T follicular helper cell (primary cell): Measurements from ENCODE around the gene NRXN2.

Source experiments
- DNase-seq: peaks from one replicate; pipeline ENCODE4 v3.0.0-alpha.2; 2020; ENCODE audit warnings: low read depth

Gene NRXN2

DNA sequence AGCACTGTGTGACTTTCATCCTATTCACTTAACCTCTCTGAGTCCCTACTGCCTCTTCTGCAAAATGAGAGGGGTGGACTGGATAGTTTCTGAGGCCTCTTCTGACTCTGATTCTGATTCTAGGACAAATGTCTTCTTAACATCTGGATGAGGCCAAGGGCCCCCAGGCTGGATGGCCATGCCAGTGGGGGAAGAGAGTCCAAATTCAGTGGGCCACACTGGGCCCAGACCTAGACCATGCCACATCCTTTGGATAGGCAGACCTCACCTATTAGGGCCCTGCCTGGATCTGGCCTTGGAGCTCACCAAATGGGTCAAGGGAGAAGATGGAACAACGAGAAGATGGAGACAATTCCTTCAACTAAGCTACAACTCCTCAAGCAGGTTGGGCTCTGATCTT is 24.6 kb downstream of the NRXN2 start:
- DNase-seq: no peak

DNA sequence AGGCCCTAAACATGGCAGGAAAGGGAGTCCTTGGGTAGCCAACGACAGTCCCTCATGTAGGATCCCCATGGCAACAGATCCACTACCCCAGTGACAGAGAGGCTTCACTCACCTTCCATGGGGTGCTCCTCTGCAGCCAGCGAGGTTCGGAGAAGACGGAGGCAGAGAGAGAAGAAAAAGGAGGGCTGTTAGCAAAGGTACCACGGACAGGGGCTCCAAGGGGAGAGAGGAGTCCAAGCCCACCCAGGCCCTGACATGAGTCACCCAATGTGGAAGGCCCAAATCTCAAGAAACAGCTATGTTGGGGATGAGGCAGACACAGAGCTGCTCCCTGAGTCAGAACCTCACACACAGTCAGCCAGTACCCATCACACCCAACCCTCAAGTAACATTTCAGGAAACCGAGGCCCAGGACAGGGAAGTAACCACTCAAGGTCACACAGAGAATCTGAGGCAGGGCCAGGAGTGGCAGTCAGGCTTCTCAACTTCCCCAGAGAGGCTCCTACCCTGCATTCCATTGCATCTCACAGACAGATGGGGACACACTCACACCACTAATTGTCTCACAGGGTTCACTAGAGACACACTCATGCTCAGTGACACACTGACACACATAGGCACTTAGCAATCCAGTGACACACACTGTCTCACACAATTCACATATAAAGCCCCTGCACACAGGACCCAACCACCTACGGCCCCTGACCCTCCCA is 25.2 kb downstream of the NRXN2 start:
- no peak for DNase-seq

DNA sequence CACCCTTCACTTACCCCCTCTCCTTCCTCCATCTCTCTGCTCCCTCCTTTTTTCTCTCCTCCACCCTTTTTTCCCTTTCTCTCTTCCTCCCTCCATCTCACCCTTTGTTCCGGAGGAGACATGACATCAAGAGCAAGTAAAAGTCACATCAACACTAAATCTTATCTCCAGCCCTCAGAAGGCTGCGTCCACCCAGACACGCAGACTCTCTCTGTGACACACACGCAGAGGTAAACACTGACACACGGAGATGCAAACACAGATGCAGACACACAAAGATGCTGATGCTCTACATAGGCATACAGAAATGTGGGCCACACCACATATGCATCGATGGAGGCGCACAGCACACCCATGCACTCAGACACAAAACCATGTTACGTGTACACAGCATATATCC is 27.0 kb downstream of the NRXN2 start:
- DNase-seq: no peak

DNA sequence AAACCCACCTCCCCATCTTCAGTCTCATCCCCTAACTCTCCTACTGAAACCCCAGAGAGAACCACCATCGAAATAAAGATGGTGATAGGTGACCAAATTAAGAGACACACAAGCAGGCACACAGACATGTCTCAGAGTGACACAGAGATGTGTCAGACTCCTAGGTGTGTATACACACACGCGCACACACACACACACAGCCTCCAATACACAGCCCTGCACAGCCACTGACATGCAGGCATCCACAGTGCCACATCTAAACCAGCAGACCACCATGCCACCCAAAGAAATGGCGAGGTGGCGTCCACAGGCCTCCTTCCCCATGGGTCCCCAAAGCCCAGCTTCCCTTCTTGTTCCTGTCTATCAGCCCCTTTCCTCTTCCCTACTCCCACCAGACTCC is 27.4 kb downstream of the NRXN2 start:
- DNase-seq: no peak

DNA sequence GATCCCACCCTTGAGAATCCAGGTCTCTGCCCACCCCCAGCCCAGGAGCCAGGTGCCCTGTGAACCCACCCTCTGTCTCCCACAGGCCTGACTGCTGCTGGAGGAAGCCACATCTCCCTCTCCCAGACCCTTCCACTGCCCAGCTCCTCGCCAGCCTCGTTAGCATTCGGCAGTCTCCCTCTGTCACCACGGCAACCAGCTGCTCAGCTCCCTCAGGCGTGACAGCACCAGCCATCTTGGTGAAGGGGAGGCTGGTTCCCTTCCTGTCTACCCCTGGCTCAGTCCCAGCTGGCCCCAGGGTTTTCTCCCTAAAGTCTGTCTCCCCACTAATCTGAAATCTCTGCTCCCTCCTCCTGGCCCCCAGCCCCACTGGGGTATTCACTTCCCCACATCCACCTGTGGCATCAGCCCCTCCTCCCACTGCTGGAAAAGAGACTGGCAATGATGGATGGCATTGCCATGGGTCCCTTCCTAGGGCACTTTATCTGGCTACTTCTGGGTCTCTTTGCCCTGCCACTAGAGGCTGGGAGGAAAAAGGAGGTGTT is 28.1 kb downstream of the NRXN2 start:
- DNase-seq: no peak

DNA sequence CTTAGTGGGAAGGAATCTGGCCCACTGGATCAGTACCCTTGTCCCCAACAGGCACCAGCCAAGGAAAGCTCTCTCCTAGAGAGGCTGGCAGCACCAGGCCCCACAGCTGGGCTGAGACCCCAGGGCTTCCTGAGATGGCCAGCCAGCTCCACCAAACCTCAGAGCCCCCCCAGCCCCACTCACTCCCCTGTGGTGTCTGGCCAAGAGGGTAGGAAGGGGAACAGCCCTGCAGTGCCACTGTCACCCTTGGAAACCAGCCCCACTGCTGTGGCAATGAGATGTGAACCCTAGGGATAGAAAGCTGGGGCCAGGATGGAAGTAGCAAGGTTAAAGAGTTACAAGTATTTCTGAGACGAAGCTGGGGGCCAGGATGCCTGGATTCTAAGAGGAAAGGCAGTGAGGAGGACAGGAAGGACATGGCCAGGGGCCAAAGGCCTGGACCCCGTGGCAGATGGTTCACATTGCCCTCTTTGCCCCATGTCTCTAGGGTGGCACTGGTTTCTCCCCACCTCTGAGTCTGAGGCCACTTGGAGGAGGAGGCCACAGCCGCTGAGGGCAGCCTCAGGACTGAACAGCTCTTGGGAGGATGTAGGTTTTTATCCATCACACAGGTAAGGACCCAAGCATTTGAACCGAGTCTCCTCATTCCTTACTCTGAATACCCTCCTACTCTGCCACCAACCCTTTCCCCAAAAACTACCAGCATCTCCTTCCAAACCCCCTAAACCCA is 28.8 kb downstream of the NRXN2 start:
- no peak for DNase-seq

DNA sequence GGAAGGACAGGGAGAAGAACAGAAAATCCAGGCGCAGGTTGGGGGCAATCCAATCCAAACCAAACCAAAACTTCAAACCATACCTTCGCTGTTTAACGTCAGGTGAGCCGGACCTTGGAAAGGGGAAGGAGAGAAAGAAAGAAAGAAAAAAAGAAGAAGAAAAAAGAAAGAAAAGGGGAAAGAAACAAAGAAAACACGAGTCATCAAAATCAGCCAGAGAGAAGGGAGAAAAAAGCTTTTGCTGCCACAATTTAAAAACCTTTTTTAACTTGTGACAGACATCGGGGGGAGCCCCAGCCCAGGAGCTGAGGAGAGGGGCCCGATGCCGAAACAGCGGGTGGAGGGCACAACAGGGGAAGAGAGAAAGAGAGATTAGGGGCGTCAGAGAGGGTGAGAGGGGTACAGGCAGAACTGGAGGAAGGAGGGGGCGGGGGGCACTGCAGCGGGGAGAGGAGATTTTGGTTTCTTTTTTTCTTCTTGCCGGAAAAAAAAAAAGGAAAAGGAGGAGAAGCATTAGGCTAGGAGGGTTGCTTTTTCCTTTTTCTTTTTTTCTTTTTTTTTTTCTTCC is 30.1 kb downstream of the NRXN2 start:
- DNase-seq: no peak

DNA sequence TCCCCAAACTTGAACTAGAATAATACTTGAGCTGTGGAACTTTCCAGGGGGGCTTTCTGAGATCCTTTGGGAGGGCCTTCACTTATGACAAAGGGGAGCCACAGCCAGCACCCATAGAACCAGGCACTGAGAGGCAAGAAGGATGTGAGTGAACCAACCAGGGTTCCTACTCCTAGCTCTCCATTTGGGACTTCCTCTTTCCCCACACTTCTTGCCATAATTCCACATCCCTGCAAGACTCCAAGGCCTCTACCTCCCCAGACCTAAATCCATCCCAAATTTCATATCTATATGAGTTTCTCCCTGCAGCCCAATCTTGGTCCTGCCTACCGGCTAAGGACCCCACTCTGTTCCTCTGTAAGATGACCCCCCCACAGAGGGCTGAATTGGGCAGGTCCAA is 31.5 kb downstream of the NRXN2 start:
- DNase-seq: no peak

DNA sequence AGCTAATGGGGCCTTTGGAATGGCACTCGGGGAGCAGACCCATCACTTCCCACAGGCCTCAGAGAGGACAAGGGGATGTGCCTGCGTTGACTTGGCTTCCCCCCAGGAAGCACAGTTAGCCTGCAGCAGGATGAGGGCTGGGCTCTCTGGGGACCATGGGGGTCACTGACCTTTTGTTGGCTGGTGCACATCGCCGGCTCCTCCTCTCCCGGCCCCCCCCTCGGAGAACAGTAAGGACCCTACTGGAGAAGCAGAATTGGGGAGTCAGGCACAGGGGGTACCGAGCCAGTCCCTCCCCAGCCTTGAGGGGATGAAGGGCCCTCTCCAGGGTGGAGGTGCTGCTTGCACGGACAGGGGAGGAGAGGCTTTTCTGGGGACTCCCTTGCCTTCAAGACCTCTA is 32.8 kb downstream of the NRXN2 start:
- no peak for DNase-seq

DNA sequence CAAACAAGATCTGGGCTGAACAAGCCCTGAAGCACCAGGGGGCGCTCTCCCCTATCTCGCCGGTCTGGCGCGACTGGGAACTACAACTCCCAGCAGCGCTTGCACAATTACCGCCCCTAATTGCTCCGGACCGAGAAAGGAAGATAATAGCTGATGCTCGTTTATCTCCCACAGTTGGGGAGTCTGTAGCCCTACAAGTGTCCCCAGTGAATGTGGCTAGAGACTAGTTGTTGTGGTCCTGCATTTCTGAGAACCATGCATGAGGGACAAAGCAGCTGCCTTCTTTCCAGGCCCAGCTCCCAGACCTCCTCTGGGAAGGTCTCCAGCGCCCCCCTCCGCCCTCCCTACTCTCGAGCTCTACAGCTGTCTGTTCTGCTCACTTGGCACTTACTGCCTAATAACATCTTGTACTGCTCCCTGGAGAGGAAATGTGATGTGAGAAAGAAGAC is 34.4 kb downstream of the NRXN2 start:
- DNase-seq: peak; percentile 84

DNA sequence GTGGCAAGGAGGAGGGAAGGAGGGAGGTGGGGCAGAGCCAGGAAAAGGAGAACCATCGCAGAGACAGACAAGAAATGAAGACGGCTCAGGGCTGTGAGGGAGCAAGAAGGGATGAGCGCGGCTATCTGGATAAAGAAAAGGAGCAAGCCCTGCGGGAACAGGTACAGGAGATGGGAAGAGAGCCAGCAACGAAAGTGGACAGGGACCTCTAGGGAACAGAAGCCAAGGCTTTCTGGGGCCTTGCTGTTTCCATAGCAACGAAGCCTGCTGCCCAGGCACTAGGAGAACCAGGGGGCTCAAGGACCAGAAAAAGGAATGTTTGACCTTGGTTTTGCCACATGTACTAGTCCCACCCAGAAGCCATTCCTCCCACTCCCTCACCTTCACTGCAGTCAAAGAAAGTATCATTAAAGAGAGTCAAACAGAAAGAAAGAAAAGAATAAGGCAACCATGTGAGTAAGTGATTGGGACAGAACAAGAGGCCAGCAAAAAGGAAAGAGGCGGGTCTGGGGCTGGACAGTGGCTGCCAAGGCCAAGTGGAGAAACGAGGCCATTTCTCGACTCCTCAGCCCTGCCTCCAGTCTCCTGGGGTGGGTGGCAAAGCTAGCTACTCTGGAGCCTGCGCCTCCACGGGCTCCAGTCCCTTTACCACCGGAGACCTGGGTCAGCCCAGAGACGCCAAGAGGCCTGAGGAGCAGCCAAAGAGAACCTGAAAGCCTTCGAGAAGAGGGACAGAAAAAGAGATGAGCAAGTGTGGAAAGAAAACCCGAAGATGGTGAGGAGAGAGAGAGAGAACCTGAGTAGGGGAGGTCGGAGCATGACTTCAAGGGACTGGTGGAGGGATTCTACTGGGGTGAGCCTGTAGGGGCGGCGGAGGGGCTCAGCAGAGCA is 35.1 kb downstream of the NRXN2 start:
- no peak for DNase-seq

DNA sequence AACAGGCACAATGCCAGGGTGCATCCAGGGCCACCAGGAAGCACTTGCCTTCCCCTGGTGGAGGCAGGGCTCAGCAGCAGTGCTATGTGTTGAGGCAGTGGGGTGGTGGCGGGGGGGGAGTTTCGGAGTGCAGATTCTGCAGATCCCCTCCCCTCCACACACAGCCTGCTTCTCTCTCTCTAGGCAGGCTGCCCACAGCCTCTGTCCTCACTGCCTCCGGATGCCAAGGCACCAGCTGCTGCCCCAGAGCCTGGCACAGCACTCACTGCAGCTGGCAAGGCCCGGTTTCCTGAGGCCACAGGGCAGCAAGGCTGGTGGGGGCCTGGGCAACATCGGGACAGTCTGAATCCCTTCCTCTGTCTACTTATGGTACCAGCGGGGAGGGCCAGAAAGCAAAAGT is 35.8 kb downstream of the NRXN2 start:
- no peak for DNase-seq

DNA sequence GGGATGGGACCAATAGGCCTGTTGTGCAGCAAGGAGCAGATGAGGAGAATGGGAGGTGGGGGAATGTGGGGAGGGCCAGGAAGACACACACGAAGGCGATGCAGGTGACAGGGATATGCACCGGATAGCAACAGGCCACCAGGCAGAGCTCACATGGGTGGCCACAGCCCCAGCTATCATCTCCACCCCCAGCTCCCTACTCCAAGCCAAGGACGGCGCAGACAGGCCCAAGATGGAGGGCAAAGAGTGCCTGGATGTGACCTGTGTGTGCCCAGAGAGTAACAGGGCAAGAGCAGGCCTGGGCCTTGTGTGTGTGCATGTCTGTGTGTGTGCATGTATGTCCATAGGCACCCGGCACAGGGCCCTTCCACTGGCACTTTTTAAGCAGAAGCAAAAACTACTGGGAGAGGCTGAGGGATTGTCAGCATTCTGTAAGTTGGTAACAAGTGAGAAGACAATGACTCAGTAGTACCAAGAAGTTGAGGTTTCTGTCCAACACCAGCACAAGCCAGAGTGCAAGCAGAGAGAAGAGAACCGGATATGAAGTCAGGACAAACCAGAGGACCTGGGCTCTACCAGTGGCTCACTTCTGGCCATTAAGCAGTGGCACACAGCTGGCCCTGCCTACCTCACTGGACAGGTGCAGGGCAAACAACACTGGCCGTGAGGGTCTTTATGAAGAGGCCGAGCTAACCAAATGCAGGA is 36.4 kb downstream of the NRXN2 start:
- DNase-seq: no peak

DNA sequence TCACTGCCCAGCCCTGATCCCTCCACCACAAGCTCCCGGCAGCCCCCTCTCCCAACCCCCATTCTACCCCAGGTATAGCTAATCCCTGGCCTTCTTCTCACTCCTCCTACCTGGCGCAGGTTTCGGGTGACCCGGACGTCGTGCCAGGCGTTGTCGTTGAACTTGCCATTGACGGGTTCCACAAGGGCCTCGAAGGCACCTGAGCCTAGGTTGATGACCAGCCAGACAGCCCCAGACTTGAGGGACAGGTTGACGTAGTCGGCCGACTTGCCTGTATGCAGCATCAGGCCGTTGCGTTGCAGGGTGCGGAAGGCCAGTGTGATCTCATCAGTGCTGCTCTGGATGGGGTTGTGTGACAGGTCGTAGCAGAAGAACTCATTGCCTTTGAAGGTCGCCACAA is 37.5 kb downstream of the NRXN2 start:
- no peak for DNase-seq

DNA sequence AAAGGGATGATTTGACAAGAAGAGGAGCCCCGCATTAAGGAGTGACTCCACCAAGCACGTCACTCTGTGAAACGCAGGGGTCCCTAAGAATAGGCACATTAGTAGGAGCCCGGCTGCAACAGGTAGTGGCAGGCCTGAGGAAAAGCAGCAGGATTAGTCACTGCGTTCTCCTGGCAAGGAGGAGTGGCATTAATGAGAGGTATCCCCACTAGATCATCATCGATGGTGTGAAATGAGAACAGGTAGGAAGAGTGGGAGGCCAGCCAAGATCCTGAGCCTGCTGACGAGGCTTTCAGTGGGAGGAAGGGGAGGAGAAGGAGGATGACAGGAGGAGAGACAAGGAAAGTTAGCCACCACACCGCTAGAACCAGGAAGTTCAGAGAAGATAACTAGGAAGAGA is 38.6 kb downstream of the NRXN2 start:
- no peak for DNase-seq

DNA sequence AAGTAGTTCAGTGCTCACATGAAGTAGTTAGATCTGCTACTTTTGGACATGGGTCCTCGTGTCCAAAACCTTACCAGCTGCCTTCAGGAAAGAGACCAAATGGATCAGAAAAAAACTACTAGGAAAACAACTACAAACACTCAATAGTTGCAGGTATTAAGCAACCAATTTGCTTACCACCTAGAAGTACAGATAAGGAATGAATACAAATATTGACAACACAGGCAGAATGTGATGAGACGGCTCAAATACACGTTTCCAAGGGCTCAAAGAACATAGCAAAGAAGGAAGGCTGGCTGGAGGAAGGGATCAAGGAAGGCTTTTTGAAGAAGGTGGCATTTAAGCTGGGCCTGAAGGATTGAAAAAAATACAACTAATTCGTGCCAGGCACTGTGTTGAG is 41.8 kb downstream of the NRXN2 start:
- DNase-seq: no peak

DNA sequence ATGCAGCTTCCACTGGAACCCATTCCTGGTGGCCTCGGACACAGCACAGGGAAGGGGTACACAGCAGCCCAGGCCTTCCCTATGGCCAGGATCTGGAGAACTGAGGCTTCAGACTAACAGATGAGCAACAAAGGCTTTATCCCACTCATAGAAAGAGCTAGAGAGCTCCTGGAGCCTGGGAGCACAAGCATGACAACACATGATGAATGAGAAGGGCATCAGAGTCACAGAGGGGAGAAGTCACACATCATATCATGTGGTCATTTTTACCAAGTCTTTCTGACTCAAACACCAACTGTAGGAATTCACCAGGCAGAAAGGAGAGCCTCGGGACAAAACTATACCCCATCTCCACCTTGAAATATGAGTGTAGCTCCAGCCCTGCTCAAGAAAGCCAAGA is 43.2 kb downstream of the NRXN2 start:
- DNase-seq: no peak

DNA sequence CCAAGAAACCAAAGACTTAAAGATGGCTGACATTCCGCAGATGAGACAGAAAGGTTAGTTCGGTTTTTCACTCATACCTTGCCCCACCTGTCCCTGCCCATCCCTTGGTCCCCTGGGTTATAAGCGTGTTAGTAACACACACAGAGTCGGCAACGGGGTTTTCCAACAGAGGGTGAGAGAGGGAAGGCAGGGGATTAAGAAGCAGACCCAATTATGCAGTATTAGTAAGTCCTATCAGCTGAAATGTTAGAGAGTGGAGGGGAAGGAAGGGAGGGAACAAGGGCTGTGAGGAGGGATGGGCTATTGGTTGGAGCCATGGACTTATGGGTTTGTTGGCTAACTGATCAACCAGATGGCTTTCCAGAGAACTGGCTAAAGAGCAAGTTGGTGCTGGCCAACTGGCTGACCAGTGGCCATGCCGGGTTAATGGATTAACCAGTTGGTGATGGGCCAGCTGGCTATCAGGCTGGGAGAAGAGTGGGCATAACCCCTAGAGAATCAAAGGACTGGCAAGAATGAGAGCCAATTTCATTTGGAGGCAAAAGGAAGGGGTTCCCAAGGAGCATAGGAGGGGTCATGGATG is 45.5 kb downstream of the NRXN2 start:
- no peak for DNase-seq

DNA sequence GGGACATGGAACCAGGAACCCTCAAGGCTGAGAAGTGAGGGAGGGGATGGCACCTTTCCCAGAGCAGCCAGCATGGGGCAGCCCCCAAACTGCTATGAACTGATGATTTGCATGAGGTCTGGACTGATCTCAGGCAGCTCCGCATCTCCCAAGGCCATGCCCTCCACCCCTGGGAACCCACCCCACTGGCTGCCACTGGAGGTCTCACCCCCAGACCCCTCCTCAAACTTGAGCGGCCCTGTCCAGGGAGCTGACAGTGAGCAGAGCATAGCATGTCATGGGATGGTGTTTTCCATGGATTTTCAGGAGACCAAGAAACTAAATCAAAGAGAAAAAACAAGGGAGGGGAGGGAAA is 46.8 kb downstream of the NRXN2 start:
- DNase-seq: no peak

DNA sequence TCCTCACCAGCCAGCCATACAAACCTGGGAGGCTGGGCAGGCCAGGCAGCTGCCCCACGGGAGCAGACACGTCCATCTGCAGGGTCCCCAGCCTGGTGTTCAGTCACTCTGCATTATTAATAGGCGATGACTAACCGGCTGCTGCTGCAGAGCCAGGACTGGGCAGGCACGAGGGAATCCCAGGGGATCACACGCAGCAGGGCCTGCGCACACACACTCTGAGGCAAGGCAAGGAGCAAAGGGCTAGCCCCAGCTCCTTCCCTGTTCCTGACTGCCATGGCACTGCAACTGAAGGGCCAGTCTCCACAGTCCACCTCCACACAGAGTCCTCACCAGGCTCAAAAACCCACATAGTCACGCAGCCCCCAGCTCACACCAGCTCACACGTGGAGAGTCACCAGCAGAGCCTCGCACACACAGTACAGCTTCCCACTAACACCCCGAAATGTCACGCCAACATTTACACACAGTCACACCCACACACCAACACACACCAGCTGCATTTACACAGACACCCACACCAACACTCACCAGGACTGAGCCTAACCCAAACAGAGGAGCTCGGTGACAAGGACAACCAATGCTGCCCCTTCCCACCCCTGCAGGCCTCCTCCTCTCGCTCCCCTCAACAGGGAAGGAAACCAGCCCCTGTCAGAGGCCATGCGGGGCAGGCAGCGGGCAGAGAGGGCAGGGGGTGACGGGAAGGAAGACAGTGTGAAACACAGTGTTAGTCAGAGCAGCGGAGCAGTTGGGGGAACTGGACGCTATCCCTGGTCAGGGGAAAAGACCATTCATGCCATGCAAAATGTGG is 47.3 kb downstream of the NRXN2 start:
- DNase-seq: no peak
